H1 (cell line): Measurements from ENCODE around the gene PCAT7. TPM values are rescaled to one million over a fixed set of nuclear protein-coding genes. Genes with fewer than 3 reads are reported as not detected.

ENCODE experiments used
- CTCF ChIA-PET: fragments of 300-600 bp; sonication (Branson Sonifier 250); formaldehyde crosslinking; loops from one replicate; lab custom pipeline; 2021; ENCODE audit not compliant: partially characterized antibody; lab: Charles Lee
- POLR2A ChIA-PET: fragments of 300-600 bp; sonication (Branson Sonifier 250); formaldehyde crosslinking; loops from one replicate; lab custom pipeline; 2021; ENCODE audit warnings: inconsistent platforms; ENCODE audit not compliant: partially characterized antibody; lab: Charles Lee
- DNase-seq, 2 experiments: peaks; one replicate each; pipeline versions ENCODE4 v3.0.0 to v3.0.0-alpha.2; 2010 to 2022; ENCODE audit warnings: low spot score in 2 of 2, low read depth in 1 of 2, mixed read lengths in 1 of 2
- FAIRE-seq: peaks from 2 replicates; lab custom pipeline; 2011; peaks lifted over from hg19 to GRCh38; lab: Jason Lieb, UNC
- H2AFZ ChIP-seq: 2 replicates; pipeline ENCODE4 v1.8.1; 2012; ENCODE audit warnings: low read length, inconsistent platforms
- H2AK5ac ChIP-seq: 2 replicates; pipeline ENCODE4 v1.6.1; 2013; ENCODE audit warnings: low read depth, low read length
- H2BK120ac ChIP-seq: replicated peaks from 2 replicates; pipeline ENCODE3; 2013; ENCODE audit warnings: low read depth, low read length, inconsistent platforms
- H2BK12ac ChIP-seq: 2 replicates; pipeline ENCODE4 v1.6.1; 2013; ENCODE audit warnings: low read depth, low read length
- H2BK15ac ChIP-seq: 2 replicates; pipeline ENCODE4 v1.6.1; 2013; ENCODE audit warnings: low read length
- H2BK20ac ChIP-seq: 2 replicates; pipeline ENCODE4 v1.6.1; 2013; ENCODE audit warnings: low read length
- H2BK5ac ChIP-seq: 2 replicates; pipeline ENCODE4 v1.6.1; 2013; ENCODE audit warnings: low read depth, low read length
- H3K14ac ChIP-seq: 2 replicates; pipeline ENCODE4 v1.6.1; 2013; ENCODE audit warnings: inconsistent platforms; ENCODE audit not compliant: insufficient read length
- H3K18ac ChIP-seq: 2 replicates; pipeline ENCODE4 v1.6.1; 2013; ENCODE audit warnings: low read length; ENCODE audit errors: extremely low read depth
- H3K23ac ChIP-seq: 2 replicates; pipeline ENCODE4 v1.6.1; 2013; ENCODE audit warnings: inconsistent platforms; ENCODE audit not compliant: insufficient read length
- H3K23me2 ChIP-seq: 2 replicates; pipeline ENCODE4 v1.6.1; 2013; ENCODE audit warnings: low read depth, low read length
- H3K27ac ChIP-seq: 2 replicates; pipeline ENCODE4 v1.6.1; 2011; ENCODE audit warnings: low read depth, low read length, inconsistent platforms
- H3K27me3 ChIP-seq, 4 experiments: replicated peaks in 1 of 4; 1 replicate in 1 of 4; 2 replicates in 3 of 4; pipeline versions ENCODE4 v1.6.1 to v1.8.1; 2011 to 2013; ENCODE audit warnings: low read length in 3 of 4, mild to moderate bottlenecking in 3 of 4, inconsistent platforms in 2 of 4, mixed read lengths in 2 of 4, moderate library complexity in 1 of 4; ENCODE audit not compliant: control insufficient read depth in 3 of 4, insufficient read depth in 3 of 4; ENCODE audit errors: extremely low read depth in 1 of 4
- H3K36me3 ChIP-seq, 4 experiments: 2 replicates each; pipeline versions ENCODE4 v1.6.1 to v1.8.1; 2011 to 2013; ENCODE audit warnings: mild to moderate bottlenecking in 4 of 4, low read length in 3 of 4, moderate library complexity in 2 of 4, control low read depth in 1 of 4, inconsistent platforms in 1 of 4; ENCODE audit not compliant: insufficient read depth in 4 of 4, control insufficient read depth in 2 of 4
- H3K4ac ChIP-seq: replicated peaks from 2 replicates; pipeline ENCODE3; 2013; ENCODE audit warnings: low read length, low read depth, mixed read lengths, inconsistent platforms; ENCODE audit not compliant: insufficient read length
- H3K4me1 ChIP-seq, 4 experiments: replicated peaks in 1 of 4; 1 replicate in 1 of 4; 2 replicates in 3 of 4; pipeline versions ENCODE4 v1.6.1 to v1.8.1; 2011 to 2013; ENCODE audit warnings: low read length in 3 of 4, inconsistent platforms in 2 of 4, mixed read lengths in 1 of 4; ENCODE audit not compliant: insufficient read depth in 4 of 4, control insufficient read depth in 3 of 4
- H3K4me2 ChIP-seq, 2 experiments: 2 replicates each; pipeline versions ENCODE4 v1.6.1 to v1.8.1; 2011 to 2013; ENCODE audit warnings: low read depth in 2 of 2, low read length in 2 of 2, control low read depth in 1 of 2, inconsistent platforms in 1 of 2, mild to moderate bottlenecking in 1 of 2; ENCODE audit not compliant: insufficient read depth in 1 of 2
- H3K4me3 ChIP-seq, 4 experiments: fragments of 200-600, 300-600 bp in 1 of 4; sonication (generic), shearing (Covaris generic), sonication (Bioruptor Twin) in 1 of 4; 2 replicates each; pipeline versions ENCODE4 v1.5.1 to v1.8.1; 2011 to 2016; ENCODE audit warnings: low read length in 4 of 4, low read depth in 3 of 4, control low read depth in 2 of 4, inconsistent platforms in 2 of 4, mild to moderate bottlenecking in 2 of 4, mixed read lengths in 1 of 4, moderate library complexity in 1 of 4; ENCODE audit not compliant: insufficient read depth in 2 of 4; ENCODE audit errors: extremely low read depth in 1 of 4
- H3K56ac ChIP-seq: replicated peaks from 2 replicates; pipeline ENCODE3; 2013; ENCODE audit warnings: low read depth, mild to moderate bottlenecking, mixed read lengths, low read length, inconsistent platforms; ENCODE audit not compliant: insufficient read length
- H3K79me1 ChIP-seq: 2 replicates; pipeline ENCODE4 v1.6.1; 2013; ENCODE audit warnings: low read depth, low read length, control low read depth
- H3K79me2 ChIP-seq, 2 experiments: 2 replicates each; pipeline versions ENCODE4 v1.6.1 to v1.8.1; 2012 to 2013; ENCODE audit warnings: low read length in 2 of 2, mild to moderate bottlenecking in 2 of 2, inconsistent platforms in 1 of 2; ENCODE audit not compliant: insufficient read depth in 2 of 2, control insufficient read depth in 1 of 2
- H3K9ac ChIP-seq, 4 experiments: replicated peaks in 1 of 4; 1 replicate in 1 of 4; 2 replicates in 3 of 4; pipeline versions ENCODE4 v1.6.1 to v1.8.1; 2011 to 2013; ENCODE audit warnings: low read depth in 3 of 4, low read length in 3 of 4, control low read depth in 2 of 4, mild to moderate bottlenecking in 2 of 4, moderate library complexity in 2 of 4, inconsistent platforms in 1 of 4; ENCODE audit errors: extremely low read depth in 1 of 4
- H3K9me3 ChIP-seq, 2 experiments: 2 replicates each; pipeline versions ENCODE4 v1.6.1 to v1.8.1; 2012 to 2013; ENCODE audit warnings: mild to moderate bottlenecking in 2 of 2, moderate library complexity in 2 of 2, control low read depth in 1 of 2, inconsistent platforms in 1 of 2, low read depth in 1 of 2, low read length in 1 of 2, mixed read lengths in 1 of 2; ENCODE audit not compliant: insufficient read depth in 2 of 2
- H4K20me1 ChIP-seq, 2 experiments: replicated peaks in 1 of 2; 2 replicates each; pipeline versions ENCODE3 to v1.8.1; 2011 to 2013; ENCODE audit warnings: inconsistent platforms in 2 of 2, low read length in 2 of 2, mild to moderate bottlenecking in 1 of 2; ENCODE audit not compliant: insufficient read depth in 2 of 2, control insufficient read depth in 1 of 2
- H4K5ac ChIP-seq: 2 replicates; pipeline ENCODE4 v1.6.1; 2013; ENCODE audit warnings: low read length, low read depth, mixed read lengths, inconsistent platforms; ENCODE audit not compliant: insufficient read length
- H4K8ac ChIP-seq: 2 replicates; pipeline ENCODE4 v1.8.0; 2013; ENCODE audit warnings: mild to moderate bottlenecking, moderate library complexity, low read length, inconsistent platforms; ENCODE audit not compliant: insufficient read depth; ENCODE audit errors: extremely low read depth
- H4K91ac ChIP-seq: replicated peaks from 2 replicates; pipeline ENCODE3; 2013; ENCODE audit warnings: low read length, mixed read lengths, inconsistent platforms; ENCODE audit not compliant: insufficient read length
- ATF3 ChIP-seq: IDR thresholded peaks from 2 replicates; pipeline ENCODE4 v1.6.1; 2011; ENCODE audit warnings: low read depth, mild to moderate bottlenecking, low read length; ENCODE audit not compliant: insufficient read depth
- CHD1 ChIP-seq: IDR thresholded peaks from 2 replicates; pipeline ENCODE4 v1.6.1; 2012; ENCODE audit warnings: low read depth, low read length, improper control_type of control experiment
- CTCF ChIP-seq, 3 experiments: IDR thresholded peaks; 1 replicate in 2 of 3; 2 replicates in 1 of 3; pipeline versions ENCODE4 v1.5.1 to v1.6.1; 2011; ENCODE audit warnings: low read length in 3 of 3, mild to moderate bottlenecking in 3 of 3, inconsistent platforms in 2 of 3, low read depth in 1 of 3, moderate library complexity in 1 of 3; ENCODE audit not compliant: insufficient read depth in 1 of 3; ENCODE audit errors: control extremely low read depth in 1 of 3
- POLR2A ChIP-seq, 2 experiments: IDR thresholded peaks; 1 replicate in 1 of 2; 2 replicates in 1 of 2; pipeline ENCODE4 v1.6.1; 2011; ENCODE audit warnings: low read depth in 2 of 2, low read length in 2 of 2, mild to moderate bottlenecking in 2 of 2; ENCODE audit errors: control extremely low read depth in 1 of 2
- RBBP5 ChIP-seq: IDR thresholded peaks from 2 replicates; pipeline ENCODE4 v1.7.1; 2012; ENCODE audit warnings: low read depth, mild to moderate bottlenecking, inconsistent platforms, low read length, moderate library complexity, borderline replicate concordance
- RNF2 ChIP-seq: fragments of 200-900, 300-1000 bp; sonication (generic); IDR thresholded peaks from 2 replicates; pipeline ENCODE4 v1.7.1; 2016; ENCODE audit warnings: borderline replicate concordance, low read depth, mild to moderate bottlenecking, antibody characterized with exemption, low read length; ENCODE audit not compliant: poor library complexity, severe bottlenecking; ENCODE audit errors: missing control alignments
- SAP30 ChIP-seq: fragments of 300-600 bp; sonication (generic); IDR thresholded peaks from 2 replicates; pipeline ENCODE4 v1.7.1; 2012; ENCODE audit warnings: low read length, moderate library complexity, mild to moderate bottlenecking, inconsistent platforms; ENCODE audit not compliant: insufficient read depth, insufficient replicate concordance
- SUZ12 ChIP-seq: fragments of 200-600 bp; sonication (generic); IDR thresholded peaks from 2 replicates; pipeline ENCODE4 v1.6.1; 2012; ENCODE audit warnings: mild to moderate bottlenecking, inconsistent platforms, low read length, moderate library complexity, mixed read lengths
- WGBS, 2 experiments: shearing (Covaris generic) in 1 of 2; methylation state at CpG; one replicate each; pipeline versions ENCODE4 v1.1.6 to v1.1.7; 2013 to 2015; ENCODE audit warnings: low lambda C conversion rate in 2 of 2, mixed read lengths in 2 of 2, inconsistent platforms in 1 of 2, low coverage in 1 of 2, missing lambda C conversion rate in 1 of 2; ENCODE audit not compliant: insufficient replicate concordance in 2 of 2, insufficient coverage in 1 of 2, insufficient read length in 1 of 2; ENCODE audit errors: extremely low coverage in 1 of 2, missing lambda C conversion rate in 1 of 2; 5-methylcytosine and 5-hydroxymethylcytosine counted together
- polyA plus RNA-seq, 7 experiments: library from polyadenylated mRNA; depleted of rRNA in 3 of 7; stranded (reverse) in 5 of 7; unstranded in 2 of 7; fragments of >200 nt in 5 of 7; fragments of 200-250 nt in 2 of 7; gene quantifications; 1 replicate in 5 of 7; 2 replicates in 1 of 7; 4 replicates in 1 of 7; pipeline versions ENCODE4 v1.2.1 to v1.2.3, GENCODE V29; 2011 to 2013; ENCODE audit warnings: missing spikeins in 2 of 7, mixed read lengths in 2 of 7
- total RNA-seq: library from RNA; stranded (reverse); fragmentation: NEBNext Ultra II Directional; extraction: Animal tissue kit (Norgen Biotek cat#: 25700); gene quantifications from 2 replicates; pipeline ENCODE4 v1.2.1, GENCODE V29; 2021

The PCAT7 gene
- total and polyA plus RNA-seq, 2 of the 8 experiments (the other 6 are each of a cell fraction or from before 2014, with no cell fraction given) = 3.2 to 4.1 TPM

GRCh38 chr9:94511134-94511954 lies 43.5 kb upstream of the PCAT7 start:
- ChIA-PET POLR2A (no interaction called here), CTCF (no interaction called here)
- Histone ChIP-seq H2AFZ (no peak overlapping the region), H4K20me1 (no peaks in the 10 kb centered on the region), H3K4me3 (no peak overlapping the region), H3K79me1 (no peaks in the 10 kb centered on the region), H4K5ac (no peak overlapping the region), H3K18ac (no peak overlapping the region), H3K27ac (no peak overlapping the region), H3K27me3 (no peaks in the 10 kb centered on the region), H3K4ac (no peak overlapping the region), H3K23ac (no peak overlapping the region), H3K79me2 (no peaks in the 10 kb centered on the region), H3K36me3 (no peaks in the 10 kb centered on the region), H4K91ac (no peak overlapping the region), H3K4me2 (no peak overlapping the region), H2BK20ac (no peak overlapping the region), H3K14ac (no peak overlapping the region), H4K8ac (no peak overlapping the region), H3K9ac (no peak overlapping the region), H2BK12ac (no peak overlapping the region), H3K23me2 (no peaks in the 10 kb centered on the region), H2BK15ac (no peak overlapping the region), H3K9me3 (no peaks in the 10 kb centered on the region), H2BK120ac (peak overlapping the region; percentile 51), H2AK5ac (no peak overlapping the region), H2BK5ac (no peak overlapping the region), H3K4me1 (no peaks in the 10 kb centered on the region), H3K56ac (no peak overlapping the region)
- DNase-seq (no peak), FAIRE-seq (no peak)
- 77% methylated on average over 6 of the region's 6 CpGs; no CpG with 5 or more reads in 1 of the 2 experiments for WGBS, 2 experiments
- TF ChIP-seq CTCF (IDR thresholded peaks at IDR 0.05; ENCODE audit: control extremely low read depth in 1 of 3, insufficient read depth in 1 of 3, low read depth in 1 of 3, low read length in 3 of 3) (no peak), RBBP5 (no peak), POLR2A (IDR thresholded peaks at IDR 0.05; ENCODE audit: control extremely low read depth in 1 of 2, low read depth in 2 of 2, low read length in 2 of 2) (no peak), RNF2 (no peak), ATF3 (no peak), SUZ12 (no peak), CHD1 (no peak), SAP30 (no peak)
